Endothelial cell (in vitro differentiated cells): ENCODE results near the gene THBD. TPM values are rescaled to one million over a fixed set of nuclear protein-coding genes. Genes with fewer than 3 reads are reported as not detected.

Source experiments
- DNase-seq: peaks from one replicate; pipeline ENCODE4 v3.0.0; 2021; ENCODE audit warnings: low spot score
- H3K27ac Mint-ChIP-seq: one replicate; pipeline ENCODE4 v1.8.0; 2021; ENCODE audit warnings: mixed read lengths, inconsistent platforms; ENCODE audit not compliant: unreplicated experiment
- H3K27me3 Mint-ChIP-seq: one replicate; pipeline ENCODE4 v1.8.0; 2021; ENCODE audit warnings: mild to moderate bottlenecking, moderate library complexity, mixed read lengths, inconsistent platforms; ENCODE audit not compliant: unreplicated experiment
- H3K36me3 Mint-ChIP-seq: one replicate; pipeline ENCODE4 v1.8.0; 2021; ENCODE audit warnings: mild to moderate bottlenecking, low read depth, mixed read lengths, inconsistent platforms; ENCODE audit not compliant: unreplicated experiment
- H3K4me1 Mint-ChIP-seq: one replicate; pipeline ENCODE4 v1.8.0; 2021; ENCODE audit warnings: mild to moderate bottlenecking, mixed read lengths, inconsistent platforms; ENCODE audit not compliant: unreplicated experiment
- H3K4me3 Mint-ChIP-seq: one replicate; pipeline ENCODE4 v1.8.0; 2021; ENCODE audit warnings: mild to moderate bottlenecking, mixed read lengths, inconsistent platforms; ENCODE audit not compliant: unreplicated experiment
- H3K9me3 Mint-ChIP-seq: one replicate; pipeline ENCODE4 v1.8.0; 2021; ENCODE audit warnings: mixed read lengths, inconsistent platforms; ENCODE audit not compliant: unreplicated experiment
- CTCF ChIP-seq: fragments of 200-600 bp; sonication (generic); IDR thresholded peaks from one replicate; pipeline ENCODE4 v1.5.0; 2021; ENCODE audit warnings: antibody characterized with exemption; ENCODE audit not compliant: unreplicated experiment
- total RNA-seq: library from RNA; stranded (reverse); fragmentation: NEBNext Ultra II Directional; extraction: Animal tissue kit (Norgen Biotek cat#: 25700); gene quantifications from one replicate; pipeline ENCODE4 v1.2.1, GENCODE V29; 2021; ENCODE audit not compliant: unreplicated experiment

Gene THBD
- total RNA-seq, 1 donor from 2014 or later = 90.4 TPM

GRCh38 chr20:23037017-23037481, 12.4 kb downstream of the THBD start:
- H3K4me3 Mint-ChIP-seq = peak overlapping the region; percentile 67
- no peak for TF ChIP-seq CTCF
- no peak overlapping the region for H3K27ac Mint-ChIP-seq
- peaks cover 24% of the 10 kb centered on the region for H3K27me3 Mint-ChIP-seq
- H3K9me3 Mint-ChIP-seq = no peaks in the 10 kb centered on the region
- H3K36me3 Mint-ChIP-seq = no peaks in the 10 kb centered on the region
- DNase-seq = no peak
- peaks cover 16% of the 10 kb centered on the region for H3K4me1 Mint-ChIP-seq

GRCh38 chr20:23036371-23036770, 13.1 kb downstream of the THBD start:
- H3K36me3 Mint-ChIP-seq = no peaks in the 10 kb centered on the region

GRCh38 chr20:23035731-23036130, 13.7 kb downstream of the THBD start:
- H3K27me3 Mint-ChIP-seq = peaks cover 24% of the 10 kb centered on the region
- peaks cover 21% of the 10 kb centered on the region for H3K4me1 Mint-ChIP-seq
- no peak for DNase-seq

More at GRCh38 chr20:23036371-23036770, 13.1 kb downstream of the THBD start:
- Mint-ChIP-seq H3K9me3 (no peaks in the 10 kb centered on the region), H3K27me3 (peaks cover 24% of the 10 kb centered on the region), H3K4me1 (peaks cover 21% of the 10 kb centered on the region), H3K27ac (no peak overlapping the region), H3K4me3 (peak overlapping the region; percentile 67)
- TF ChIP-seq CTCF = no peak
- DNase-seq = no peak

GRCh38 chr20:23034721-23035671, 14.5 kb downstream of the THBD start, which contains the start of gene SSTR4:
Gene SSTR4, plus strand, starts transcription at chr20:23035312. Its CDS starts 172 bp downstream, at chr20:23035484.
- Mint-ChIP-seq H3K27ac (no peak within 1 kb of the TSS), H3K36me3 (no peaks in the 10 kb centered on the region), H3K4me3 (no peak within 1 kb of the TSS), H3K4me1 (peaks cover 21% of the 10 kb centered on the region), H3K9me3 (no peaks in the 10 kb centered on the region), H3K27me3 (peaks cover 24% of the 10 kb centered on the region)
- TF ChIP-seq CTCF = no peak
- peak; percentile 21 for DNase-seq

More at GRCh38 chr20:23035731-23036130, 13.7 kb downstream of the THBD start:
- H3K27ac Mint-ChIP-seq = no peak overlapping the region
- no peaks in the 10 kb centered on the region for H3K9me3 Mint-ChIP-seq
- H3K36me3 Mint-ChIP-seq = no peaks in the 10 kb centered on the region
- H3K4me3 Mint-ChIP-seq = no peak overlapping the region
- TF ChIP-seq CTCF = no peak

GRCh38 chr20:23033918-23034317, 15.6 kb downstream of the THBD start:
- DNase-seq = no peak
- TF ChIP-seq CTCF = no peak
- Mint-ChIP-seq H3K4me3 (peak overlapping the region; percentile 34), H3K4me1 (peaks cover 21% of the 10 kb centered on the region), H3K36me3 (no peaks in the 10 kb centered on the region), H3K27ac (no peak overlapping the region), H3K27me3 (peaks cover 24% of the 10 kb centered on the region), H3K9me3 (no peaks in the 10 kb centered on the region)
